Fibroblast of pulmonary artery (primary cell): ENCODE results near the gene SWI5.

ENCODE experiments used
- DNase-seq: peaks from one replicate; pipeline ENCODE4 v3.0.0-alpha.2; 2010; ENCODE audit warnings: low read depth
- H3K4me3 ChIP-seq: replicated peaks from 2 replicates; pipeline ENCODE4 v1.5.1; 2011; ENCODE audit warnings: low read depth, mild to moderate bottlenecking, control low read depth, low read length, moderate library complexity
- CTCF ChIP-seq: IDR thresholded peaks from 2 replicates; pipeline ENCODE4 v1.5.1; 2011; ENCODE audit warnings: mild to moderate bottlenecking, control low read depth, low read length, inconsistent platforms; ENCODE audit errors: missing control alignments

Gene SWI5

GRCh38 chr9:128246471-128246870 is 29.6 kb upstream of the SWI5 start:
- no peak overlapping the region for H3K4me3 ChIP-seq
- no peak for DNase-seq
- TF ChIP-seq CTCF = no peak

- DNase-seq = no peak
- no peak for TF ChIP-seq CTCF
Observed at GRCh38 chr9:128247226-128247803, 28.8 kb upstream of the SWI5 start.

GRCh38 chr9:128249558-128249907 is 26.5 kb upstream of the SWI5 start:
- TF ChIP-seq CTCF = no peak
- no peak overlapping the region for H3K4me3 ChIP-seq
- no peak for DNase-seq

More at GRCh38 chr9:128247226-128247803, 28.8 kb upstream of the SWI5 start:
- no peak overlapping the region for H3K4me3 ChIP-seq

- DNase-seq = peak; percentile 52
- no peak for TF ChIP-seq CTCF
- no peak overlapping the region for H3K4me3 ChIP-seq
Observed at GRCh38 chr9:128249908-128250838, 25.9 kb upstream of the SWI5 start.

- TF ChIP-seq CTCF = no peak
- no peak for DNase-seq
- H3K4me3 ChIP-seq = no peak overlapping the region
Observed at GRCh38 chr9:128250839-128251731, 25.0 kb upstream of the SWI5 start.

GRCh38 chr9:128251732-128252100 is 24.4 kb upstream of the SWI5 start:
- H3K4me3 ChIP-seq = no peak overlapping the region
- no peak for TF ChIP-seq CTCF
- peak; percentile 41 for DNase-seq
